ENCODE measurements around the gene DPH5.

DNA sequence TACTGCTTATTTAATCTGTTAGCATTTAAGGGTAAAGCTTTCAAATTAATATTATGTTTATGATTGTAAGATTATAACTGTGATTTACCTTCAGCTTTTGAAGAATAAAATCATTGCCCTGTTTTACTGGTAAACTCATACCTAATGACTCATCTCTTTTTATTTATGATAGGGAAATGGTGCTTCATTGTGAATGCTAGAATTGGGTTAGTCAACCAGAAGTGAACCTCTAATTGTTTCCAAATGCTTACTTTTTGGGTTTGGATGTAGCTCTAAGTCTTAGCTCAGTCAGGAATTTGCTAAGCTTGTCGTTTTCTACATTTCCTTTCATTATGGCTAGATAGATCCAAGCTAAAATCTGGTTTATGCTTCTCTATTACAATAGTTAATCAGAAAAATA, 70.3 kb downstream of the DPH5 start:
- TF ChIP-seq CREB1 (IDR thresholded peaks at IDR 0.05; ENCODE audit: low read depth) (no peak), EP300 (IDR thresholded peaks at IDR 0.05; ENCODE audit: borderline replicate concordance) (no peak), MAX (IDR thresholded peaks at IDR 0.05) (no peak), TEAD4 (IDR thresholded peaks at IDR 0.05) (no peak), TAF1 (IDR thresholded peaks at IDR 0.05; ENCODE audit: low read depth) (no peak), RAD21 (IDR thresholded peaks at IDR 0.05; ENCODE audit: low read depth) (no peak), NFIC (IDR thresholded peaks at IDR 0.05) (no peak), TCF12 (IDR thresholded peaks at IDR 0.05; ENCODE audit: low read depth) (no peak), ZBTB7A (IDR thresholded peaks at IDR 0.05; ENCODE audit: low read depth) (no peak), FOXM1 (IDR thresholded peaks at IDR 0.05; ENCODE audit: borderline replicate concordance, low read depth) (no peak)
- TF ChIP-seq, protein P1, sequence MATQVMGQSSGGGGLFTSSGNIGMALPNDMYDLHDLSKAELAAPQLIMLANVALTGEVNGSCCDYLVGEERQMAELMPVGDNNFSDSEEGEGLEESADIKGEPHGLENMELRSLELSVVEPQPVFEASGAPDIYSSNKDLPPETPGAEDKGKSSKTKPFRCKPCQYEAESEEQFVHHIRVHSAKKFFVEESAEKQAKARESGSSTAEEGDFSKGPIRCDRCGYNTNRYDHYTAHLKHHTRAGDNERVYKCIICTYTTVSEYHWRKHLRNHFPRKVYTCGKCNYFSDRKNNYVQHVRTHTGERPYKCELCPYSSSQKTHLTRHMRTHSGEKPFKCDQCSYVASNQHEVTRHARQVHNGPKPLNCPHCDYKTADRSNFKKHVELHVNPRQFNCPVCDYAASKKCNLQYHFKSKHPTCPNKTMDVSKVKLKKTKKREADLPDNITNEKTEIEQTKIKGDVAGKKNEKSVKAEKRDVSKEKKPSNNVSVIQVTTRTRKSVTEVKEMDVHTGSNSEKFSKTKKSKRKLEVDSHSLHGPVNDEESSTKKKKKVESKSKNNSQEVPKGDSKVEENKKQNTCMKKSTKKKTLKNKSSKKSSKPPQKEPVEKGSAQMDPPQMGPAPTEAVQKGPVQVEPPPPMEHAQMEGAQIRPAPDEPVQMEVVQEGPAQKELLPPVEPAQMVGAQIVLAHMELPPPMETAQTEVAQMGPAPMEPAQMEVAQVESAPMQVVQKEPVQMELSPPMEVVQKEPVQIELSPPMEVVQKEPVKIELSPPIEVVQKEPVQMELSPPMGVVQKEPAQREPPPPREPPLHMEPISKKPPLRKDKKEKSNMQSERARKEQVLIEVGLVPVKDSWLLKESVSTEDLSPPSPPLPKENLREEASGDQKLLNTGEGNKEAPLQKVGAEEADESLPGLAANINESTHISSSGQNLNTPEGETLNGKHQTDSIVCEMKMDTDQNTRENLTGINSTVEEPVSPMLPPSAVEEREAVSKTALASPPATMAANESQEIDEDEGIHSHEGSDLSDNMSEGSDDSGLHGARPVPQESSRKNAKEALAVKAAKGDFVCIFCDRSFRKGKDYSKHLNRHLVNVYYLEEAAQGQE (IDR thresholded peaks at IDR 0.05; ENCODE audit: low read depth), result no peak

Measured in Ishikawa (cell line).